ENCODE data around the gene C22orf23. TPM values are rescaled to one million over a fixed set of nuclear protein-coding genes. Genes with fewer than 3 reads are reported as not detected.

C22orf23 gene
- polyA plus RNA-seq, 2 of the 4 experiments (the other 2 are of a cell fraction): 0.26 to 0.52 TPM

GRCh38 chr22:37926771-37927636 is 26.4 kb downstream of the C22orf23 start:
- ATAC-seq: no peak
- TF ChIP-seq CEBPB (IDR thresholded peaks at IDR 0.05): no peak
- no peak for TF ChIP-seq FOSL2 (IDR thresholded peaks at IDR 0.05)
- TF ChIP-seq FOSL2 (CRISPR knock-in tag; IDR thresholded peaks at IDR 0.05): no peak
- TF ChIP-seq ATOH8 (CRISPR knock-in tag; IDR thresholded peaks at IDR 0.05; ENCODE audit: low read depth): no peak
- TF ChIP-seq EP300 (IDR thresholded peaks at IDR 0.05): no peak
- no peak for TF ChIP-seq JUNB (IDR thresholded peaks at IDR 0.05)
- TF ChIP-seq BHLHE40 (IDR thresholded peaks at IDR 0.05; ENCODE audit: low read depth, low read length): no peak
- TF ChIP-seq USF2 (IDR thresholded peaks at IDR 0.05): no peak
- TF ChIP-seq PBX3 (IDR thresholded peaks at IDR 0.05): no peak
- no peak for TF ChIP-seq NR3C1 (IDR thresholded peaks at IDR 0.05)
- no peak for TF ChIP-seq ZFP36 (IDR thresholded peaks at IDR 0.05; ENCODE audit: borderline replicate concordance, partially characterized antibody)
- no peak for TF ChIP-seq MAZ (IDR thresholded peaks at IDR 0.05; ENCODE audit: borderline replicate concordance, low read depth, low read length)
- no peak for TF ChIP-seq GATA3 (IDR thresholded peaks at IDR 0.05; ENCODE audit: borderline replicate concordance)
- no peak for TF ChIP-seq ESRRA (IDR thresholded peaks at IDR 0.05; ENCODE audit: borderline replicate concordance, low read length)
- no peak for TF ChIP-seq CBX2 (IDR thresholded peaks at IDR 0.05; ENCODE audit: borderline replicate concordance, low read depth)
- TF ChIP-seq ZNF302 (CRISPR knock-in tag; IDR thresholded peaks at IDR 0.05): no peak
- no peak for TF ChIP-seq ZSCAN20 (CRISPR knock-in tag; IDR thresholded peaks at IDR 0.05)
- TF ChIP-seq HOXA7 (CRISPR knock-in tag; IDR thresholded peaks at IDR 0.05): no peak
- no peak for TF ChIP-seq SMC3 (IDR thresholded peaks at IDR 0.05)
- no peak for TF ChIP-seq REST (IDR thresholded peaks at IDR 0.05)

More at GRCh38 chr22:37926771-37927636, 26.4 kb downstream of the C22orf23 start:
- POLR2A ChIA-PET: interaction anchor here (0.5 kb wide), 1 partner anchor 53 kb away, joined by 3 read pairs; no protein-coding TSS in a partner anchor
- DNase-seq (ENCODE audit: low read depth in 1 of 2, low spot score in 1 of 2) (no peak), FAIRE-seq (no peak)
- Histone ChIP-seq H3K4me3 (no peak overlapping the region), H3K4me1 (no peaks in the 10 kb centered on the region), H3K9me3 (no peaks in the 10 kb centered on the region), H3K27ac (no peak overlapping the region), H3K4me2 (no peak overlapping the region)
- CTCF ChIA-PET: interaction anchor here (1.4 to 2.2 kb wide), 3 partner anchors 11 to 109 kb away, joined by 4 to 8 read pairs (median 5); no protein-coding TSS in a partner anchor
- 93% methylated on average over 24 of the region's 32 CpGs for WGBS (ENCODE audit: missing lambda C conversion rate)
